ENCODE results near the gene TBC1D5.

DNA sequence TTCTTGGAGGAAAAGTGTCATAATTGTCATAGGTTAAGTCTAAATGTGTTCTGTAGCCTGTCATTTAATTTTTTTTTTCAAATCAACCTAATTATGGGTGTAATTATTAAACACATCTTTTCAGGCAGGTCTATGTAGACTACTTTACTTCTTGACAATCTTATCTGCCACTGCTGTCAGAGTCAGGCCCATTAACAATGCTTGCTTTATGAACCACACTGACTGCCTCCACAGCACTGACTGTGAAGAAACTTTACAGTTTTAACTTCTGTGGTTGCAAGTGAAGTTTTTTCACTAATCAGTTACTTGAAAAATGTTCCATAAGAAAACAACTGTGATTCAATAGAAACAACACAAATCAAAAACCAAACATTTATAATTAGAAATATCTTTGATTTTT, 449.9 kb downstream of the TBC1D5 start:
- TF ChIP-seq CEBPB (IDR thresholded peaks at IDR 0.05) (no peak), CTCF (IDR thresholded peaks at IDR 0.05) (no peak), CBX8 (IDR thresholded peaks at IDR 0.05) (no peak), REST (IDR thresholded peaks at IDR 0.05) (no peak), JUN (IDR thresholded peaks at IDR 0.05) (no peak), CHD2 (IDR thresholded peaks at IDR 0.05; ENCODE audit: low read length, partially characterized antibody) (no peak), RAD21 (conservative IDR thresholded peaks at IDR 0.05 in 1 of 2, IDR thresholded peaks at IDR 0.05 in 1 of 2) (no peak), HDAC2 (IDR thresholded peaks at IDR 0.05) (no peak), POLR2A (IDR thresholded peaks at IDR 0.05; ENCODE audit: low read length) (no peak), HOXB5 (CRISPR knock-in tag; IDR thresholded peaks at IDR 0.05) (no peak), ESRRA (IDR thresholded peaks at IDR 0.05; ENCODE audit: borderline replicate concordance, low read length) (no peak)
- TF ChIP-seq, protein P1, sequence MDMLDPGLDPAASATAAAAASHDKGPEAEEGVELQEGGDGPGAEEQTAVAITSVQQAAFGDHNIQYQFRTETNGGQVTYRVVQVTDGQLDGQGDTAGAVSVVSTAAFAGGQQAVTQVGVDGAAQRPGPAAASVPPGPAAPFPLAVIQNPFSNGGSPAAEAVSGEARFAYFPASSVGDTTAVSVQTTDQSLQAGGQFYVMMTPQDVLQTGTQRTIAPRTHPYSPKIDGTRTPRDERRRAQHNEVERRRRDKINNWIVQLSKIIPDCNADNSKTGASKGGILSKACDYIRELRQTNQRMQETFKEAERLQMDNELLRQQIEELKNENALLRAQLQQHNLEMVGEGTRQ (IDR thresholded peaks at IDR 0.05), result no peak

Measured in A549 (cell line).